Activated naive CD8-positive, alpha-beta T cell treated with anti-CD3 and anti-CD28 coated beads, Interleukin-2, amount 10 ng/mL, durations not matched to agents 7 days and 5 days (primary cell): ENCODE results near the gene PCNX2. TPM values are rescaled to one million over a fixed set of nuclear protein-coding genes. Genes with fewer than 3 reads are reported as not detected.
A peak's percentile ranks its signal among the peaks of the same experiment; 100 is the strongest.
"Not testable (repeated sequence)": the region's sequence is repeated elsewhere in the genome, so short reads cannot be mapped to it uniquely, and the experiment has no call there.

Experiments
- ATAC-seq: fragments of 150-1000 bp; cut with Tn5 transposase; one replicate; pipeline ENCODE4 v1.10.0; 2021; ENCODE audit warnings: low read depth, moderate library complexity
- POLR2A ChIA-PET: fragments of 350-600 bp; sonication (Branson Sonifier 250); formaldehyde crosslinking; loops from one replicate; lab custom pipeline; 2021; ENCODE audit warnings: antibody characterized with exemption; lab: Charles Lee
- DNase-seq: peaks from one replicate; pipeline ENCODE4 v3.0.0; 2021
- H3K27ac Mint-ChIP-seq: one replicate; pipeline ENCODE4 v1.8.0; 2022; ENCODE audit warnings: mild to moderate bottlenecking, mixed read lengths
- H3K27me3 Mint-ChIP-seq: one replicate; pipeline ENCODE4 v1.8.0; 2022; ENCODE audit warnings: mild to moderate bottlenecking, moderate library complexity, mixed read lengths
- H3K36me3 Mint-ChIP-seq: one replicate; pipeline ENCODE4 v1.8.0; 2021; ENCODE audit warnings: mild to moderate bottlenecking, mixed read lengths
- H3K4me1 Mint-ChIP-seq: one replicate; pipeline ENCODE4 v1.8.0; 2021; ENCODE audit warnings: mixed read lengths
- H3K4me3 Mint-ChIP-seq: one replicate; pipeline ENCODE4 v1.8.0; 2022; ENCODE audit warnings: mild to moderate bottlenecking, moderate library complexity, mixed read lengths
- H3K9me3 Mint-ChIP-seq: one replicate; pipeline ENCODE4 v1.8.0; 2021; ENCODE audit warnings: mixed read lengths
- total RNA-seq, 2 experiments: library from RNA; stranded (reverse); gene quantifications; one replicate each; pipeline ENCODE4 v1.2.3, GENCODE V29; 2021

The PCNX2 gene
- total RNA-seq, 2 experiments from 2014 or later, result 43.9 to 49.4 TPM

- Mint-ChIP-seq H3K36me3 (peaks cover 51% of the 10 kb centered on the region), H3K27ac (peak overlapping the region; percentile 2), H3K4me1 (peaks cover 10% of the 10 kb centered on the region), H3K9me3 (peaks cover 14% of the 10 kb centered on the region), H3K4me3 (no peak overlapping the region), H3K27me3 (no peaks in the 10 kb centered on the region)
- no peak for ATAC-seq
- POLR2A ChIA-PET, result interaction anchor here (0.7 kb wide), 1 partner anchor 215 kb away, joined by 3 read pairs; no protein-coding TSS in a partner anchor
- DNase-seq, result no peak
Observed at GRCh38 chr1:233180641-233181364, 114.7 kb downstream of the PCNX2 start.

- Mint-ChIP-seq H3K4me1 (peaks cover 10% of the 10 kb centered on the region), H3K36me3 (peaks cover 56% of the 10 kb centered on the region), H3K9me3 (peaks cover 14% of the 10 kb centered on the region)
- DNase-seq, POLR2A ChIA-PET, H3K4me3 Mint-ChIP-seq, H3K27me3 Mint-ChIP-seq, ATAC-seq, H3K27ac Mint-ChIP-seq: not testable (repeated sequence)
Observed at GRCh38 chr1:233179638-233180037, 115.9 kb downstream of the PCNX2 start.

GRCh38 chr1:233172201-233172600 is 123.3 kb downstream of the PCNX2 start:
- Mint-ChIP-seq H3K9me3 (peaks cover 10% of the 10 kb centered on the region), H3K36me3 (peaks cover 37% of the 10 kb centered on the region), H3K4me1 (no peaks in the 10 kb centered on the region), H3K4me3 (no peak overlapping the region), H3K27ac (no peak overlapping the region), H3K27me3 (no peaks in the 10 kb centered on the region)
- POLR2A ChIA-PET, result no interaction called here
- ATAC-seq (no peak), DNase-seq (no peak)

- Mint-ChIP-seq H3K4me1 (no peaks in the 10 kb centered on the region), H3K4me3 (no peak overlapping the region), H3K27me3 (no peaks in the 10 kb centered on the region), H3K9me3 (peaks cover 8% of the 10 kb centered on the region), H3K27ac (no peak overlapping the region), H3K36me3 (peaks cover 35% of the 10 kb centered on the region)
- POLR2A ChIA-PET, result no interaction called here
- no peak for ATAC-seq
- DNase-seq, result no peak
Observed at GRCh38 chr1:233170741-233171140, 124.8 kb downstream of the PCNX2 start.

- Mint-ChIP-seq H3K36me3 (peaks cover 39% of the 10 kb centered on the region), H3K9me3 (peaks cover 12% of the 10 kb centered on the region), H3K27ac (no peak overlapping the region), H3K4me1 (no peaks in the 10 kb centered on the region), H3K27me3 (no peaks in the 10 kb centered on the region), H3K4me3 (no peak overlapping the region)
- POLR2A ChIA-PET, result no interaction called here
- DNase-seq (no peak), ATAC-seq (no peak)
Observed at GRCh38 chr1:233168384-233168783, 127.1 kb downstream of the PCNX2 start.

- POLR2A ChIA-PET, result no interaction called here
- H3K27me3 Mint-ChIP-seq, result no peaks in the 10 kb centered on the region
- H3K4me1 Mint-ChIP-seq, result no peaks in the 10 kb centered on the region
- ATAC-seq, result no peak
- no peak for DNase-seq
- H3K36me3 Mint-ChIP-seq, result peaks cover 31% of the 10 kb centered on the region
- H3K9me3 Mint-ChIP-seq, result peaks cover 12% of the 10 kb centered on the region
- no peak overlapping the region for H3K4me3 Mint-ChIP-seq
- H3K27ac Mint-ChIP-seq, result no peak overlapping the region
Observed at GRCh38 chr1:233166896-233167295, 128.6 kb downstream of the PCNX2 start.

- Mint-ChIP-seq H3K27me3 (no peaks in the 10 kb centered on the region), H3K4me3 (no peak overlapping the region), H3K36me3 (peaks cover 33% of the 10 kb centered on the region), H3K4me1 (no peaks in the 10 kb centered on the region), H3K9me3 (peaks cover 8% of the 10 kb centered on the region), H3K27ac (no peak overlapping the region)
- no peak for DNase-seq
- ATAC-seq, result no peak
- POLR2A ChIA-PET, result no interaction called here
Observed at GRCh38 chr1:233163696-233164095, 131.8 kb downstream of the PCNX2 start.

- POLR2A ChIA-PET, result no interaction called here
- ATAC-seq (no peak), DNase-seq (no peak)
- no peak overlapping the region for H3K27ac Mint-ChIP-seq
- H3K9me3 Mint-ChIP-seq, result no peaks in the 10 kb centered on the region
- H3K36me3 Mint-ChIP-seq, result peaks cover 27% of the 10 kb centered on the region
- no peak overlapping the region for H3K4me3 Mint-ChIP-seq
- H3K27me3 Mint-ChIP-seq, result no peaks in the 10 kb centered on the region
- no peaks in the 10 kb centered on the region for H3K4me1 Mint-ChIP-seq
Observed at GRCh38 chr1:233158322-233158721, 137.2 kb downstream of the PCNX2 start.

- no peak for ATAC-seq
- POLR2A ChIA-PET, result no interaction called here
- H3K4me3 Mint-ChIP-seq, result no peak overlapping the region
- H3K27me3 Mint-ChIP-seq, result no peaks in the 10 kb centered on the region
- no peaks in the 10 kb centered on the region for H3K9me3 Mint-ChIP-seq
- H3K4me1 Mint-ChIP-seq, result no peaks in the 10 kb centered on the region
- no peak overlapping the region for H3K27ac Mint-ChIP-seq
- no peak for DNase-seq
- peaks cover 25% of the 10 kb centered on the region for H3K36me3 Mint-ChIP-seq
Observed at GRCh38 chr1:233157245-233157644, 138.3 kb downstream of the PCNX2 start.

GRCh38 chr1:233151861-233152260 is 143.7 kb downstream of the PCNX2 start:
- H3K27ac Mint-ChIP-seq, result no peak overlapping the region
- POLR2A ChIA-PET, result interaction anchor here (0.6 kb wide), 1 partner anchor 21 kb away, joined by 3 read pairs; no protein-coding TSS in a partner anchor
- H3K27me3 Mint-ChIP-seq, result no peaks in the 10 kb centered on the region
- no peak for DNase-seq
- peaks cover 16% of the 10 kb centered on the region for H3K36me3 Mint-ChIP-seq
- no peak overlapping the region for H3K4me3 Mint-ChIP-seq
- peaks cover 2% of the 10 kb centered on the region for H3K4me1 Mint-ChIP-seq
- no peaks in the 10 kb centered on the region for H3K9me3 Mint-ChIP-seq
- no peak for ATAC-seq

GRCh38 chr1:233144434-233144833 is 151.1 kb downstream of the PCNX2 start:
- Mint-ChIP-seq H3K27ac (no peak overlapping the region), H3K4me3 (no peak overlapping the region), H3K36me3 (peaks cover 8% of the 10 kb centered on the region), H3K27me3 (no peaks in the 10 kb centered on the region), H3K4me1 (peaks cover 2% of the 10 kb centered on the region), H3K9me3 (no peaks in the 10 kb centered on the region)
- ATAC-seq, result no peak
- POLR2A ChIA-PET, result no interaction called here
- DNase-seq, result no peak

GRCh38 chr1:233143241-233143640 is 152.3 kb downstream of the PCNX2 start:
- H3K36me3 Mint-ChIP-seq, result peaks cover 12% of the 10 kb centered on the region
- no peaks in the 10 kb centered on the region for H3K9me3 Mint-ChIP-seq
- no peak for DNase-seq
- POLR2A ChIA-PET, result interaction anchor here (0.7 kb wide), 1 partner anchor 18 kb away, joined by 3 read pairs; no protein-coding TSS in a partner anchor
- no peak overlapping the region for H3K4me3 Mint-ChIP-seq
- H3K27ac Mint-ChIP-seq, result no peak overlapping the region
- ATAC-seq, result no peak
- H3K27me3 Mint-ChIP-seq, result no peaks in the 10 kb centered on the region
- H3K4me1 Mint-ChIP-seq, result peaks cover 2% of the 10 kb centered on the region

- Mint-ChIP-seq H3K9me3 (no peaks in the 10 kb centered on the region), H3K4me3 (no peak overlapping the region), H3K27me3 (no peaks in the 10 kb centered on the region), H3K27ac (no peak overlapping the region), H3K4me1 (no peaks in the 10 kb centered on the region), H3K36me3 (peaks cover 9% of the 10 kb centered on the region)
- POLR2A ChIA-PET, result no interaction called here
- DNase-seq, result no peak
- no peak for ATAC-seq
Observed at GRCh38 chr1:233140974-233141373, 154.6 kb downstream of the PCNX2 start.

GRCh38 chr1:233140499-233140898 is 155.0 kb downstream of the PCNX2 start:
- H3K36me3 Mint-ChIP-seq, result peaks cover 9% of the 10 kb centered on the region
- H3K4me1 Mint-ChIP-seq, result no peaks in the 10 kb centered on the region
- no peak overlapping the region for H3K27ac Mint-ChIP-seq
- no peaks in the 10 kb centered on the region for H3K9me3 Mint-ChIP-seq
- ATAC-seq (no peak), DNase-seq (no peak)
- POLR2A ChIA-PET, result no interaction called here
- no peaks in the 10 kb centered on the region for H3K27me3 Mint-ChIP-seq
- no peak overlapping the region for H3K4me3 Mint-ChIP-seq
